Stimulated activated naive CD8-positive, alpha-beta T cell treated with anti-CD3 and anti-CD28 coated beads, Interleukin-15, Interleukin-2, amounts not matched to agents 100 U/mL and 50 U/mL, for 24 hours (primary cell): Measurements from ENCODE around the gene OPCML.
A peak's percentile ranks its signal among the peaks of the same experiment; 100 is the strongest.

Experiments used
- ATAC-seq: fragments of 150-1000 bp; cut with Tn5 transposase; one replicate; pipeline ENCODE4 v1.10.0; 2021
- DNase-seq: peaks from one replicate; pipeline ENCODE4 v3.0.0; 2021

The OPCML gene

GRCh38 chr11:132549001-132549400 is 983.3 kb downstream of the OPCML start:
- DNase-seq (no peak), ATAC-seq (no peak)

- DNase-seq (no peak), ATAC-seq (no peak)
These were observed 988.3 kb downstream of the OPCML start for GRCh38 chr11:132544007-132544406.

DNA sequence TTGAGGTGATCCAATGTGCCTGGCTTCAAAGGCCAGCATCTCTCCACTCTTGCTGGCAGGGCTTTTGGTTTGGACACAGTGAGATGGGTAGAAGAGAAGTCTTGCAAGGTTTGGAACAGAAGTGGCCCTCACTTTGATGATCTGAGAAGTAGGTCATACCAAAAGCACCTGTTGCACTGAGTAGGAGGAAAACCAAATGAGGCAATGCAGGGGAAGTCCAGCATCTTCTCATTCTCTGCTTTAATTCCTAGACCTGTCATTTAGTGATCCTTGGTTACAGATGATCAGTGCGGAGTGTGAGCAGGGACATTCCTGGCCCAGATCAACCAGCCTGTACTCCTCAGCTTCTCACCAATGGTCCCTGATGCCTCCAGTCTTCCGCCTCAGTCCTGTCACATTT is 990.5 kb downstream of the OPCML start:
- DNase-seq (no peak), ATAC-seq (no peak)

GRCh38 chr11:132540581-132540980 is 991.7 kb downstream of the OPCML start:
- no peak for ATAC-seq
- DNase-seq: no peak

GRCh38 chr11:132539590-132540368 is 992.5 kb downstream of the OPCML start:
- ATAC-seq (no peak), DNase-seq (no peak)

DNA sequence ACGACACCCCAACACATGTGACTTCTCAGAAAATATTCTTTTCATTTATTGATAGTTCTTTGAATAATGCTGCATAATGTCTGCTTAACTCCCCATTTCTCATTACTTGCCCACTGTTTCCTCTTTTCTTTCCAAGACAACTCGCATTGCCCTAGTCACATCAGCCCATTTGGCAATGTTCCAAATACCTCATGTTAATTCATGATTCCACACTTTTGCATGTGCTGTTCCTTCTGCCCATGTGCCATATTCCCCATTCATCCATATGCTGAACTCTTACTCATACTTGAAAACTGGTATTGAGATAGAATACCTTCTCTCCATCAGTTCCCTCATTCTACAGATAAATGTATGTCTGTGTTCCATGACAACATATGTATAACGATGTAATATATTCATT is 993.7 kb downstream of the OPCML start:
- ATAC-seq (no peak), DNase-seq (no peak)

- no peak for DNase-seq
These were observed 996.5 kb downstream of the OPCML start for GRCh38 chr11:132535830-132536229.

DNA sequence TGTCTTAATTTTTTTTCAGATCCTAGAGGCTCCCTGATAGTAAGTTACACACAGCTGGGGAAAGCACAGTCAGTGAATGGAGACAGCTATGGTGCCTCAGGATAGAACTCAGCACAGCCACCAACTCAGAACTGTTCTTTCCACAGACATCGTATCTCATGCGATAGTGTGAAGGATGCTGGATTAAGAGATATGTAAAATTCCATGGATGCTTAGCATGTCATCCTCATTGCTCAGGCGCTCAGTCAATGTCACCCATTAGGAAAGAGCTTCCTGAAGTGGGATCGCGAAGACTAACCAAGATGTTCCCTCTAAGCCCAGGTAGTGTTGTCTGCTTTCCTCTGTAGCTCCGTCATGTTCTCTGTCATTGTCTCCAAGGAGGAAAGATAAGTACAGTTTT is 1000.4 kb downstream of the OPCML start:
- ATAC-seq (no peak), DNase-seq (no peak)

More at GRCh38 chr11:132535830-132536229, 996.5 kb downstream of the OPCML start:
- no peak for ATAC-seq

DNA sequence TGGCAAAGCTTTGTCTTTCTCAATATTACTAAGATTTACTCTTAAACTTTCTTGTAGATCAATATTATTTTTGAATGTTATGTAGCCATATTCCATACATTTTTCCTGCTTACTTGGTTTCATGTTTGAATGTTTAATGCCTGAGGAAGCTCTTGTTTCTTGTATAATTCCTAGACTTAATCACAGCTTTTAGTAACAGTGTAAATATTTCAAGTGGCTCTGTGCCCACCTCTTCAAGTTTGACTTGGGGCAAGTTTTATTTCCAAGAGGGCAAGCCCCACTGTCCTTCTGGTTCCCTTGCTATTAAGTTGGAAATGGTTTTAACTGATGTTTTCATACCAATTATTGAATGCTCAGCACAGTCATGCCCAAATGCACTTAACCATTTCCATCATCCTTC is 1004.1 kb downstream of the OPCML start:
- ATAC-seq: no peak
- no peak for DNase-seq

DNA sequence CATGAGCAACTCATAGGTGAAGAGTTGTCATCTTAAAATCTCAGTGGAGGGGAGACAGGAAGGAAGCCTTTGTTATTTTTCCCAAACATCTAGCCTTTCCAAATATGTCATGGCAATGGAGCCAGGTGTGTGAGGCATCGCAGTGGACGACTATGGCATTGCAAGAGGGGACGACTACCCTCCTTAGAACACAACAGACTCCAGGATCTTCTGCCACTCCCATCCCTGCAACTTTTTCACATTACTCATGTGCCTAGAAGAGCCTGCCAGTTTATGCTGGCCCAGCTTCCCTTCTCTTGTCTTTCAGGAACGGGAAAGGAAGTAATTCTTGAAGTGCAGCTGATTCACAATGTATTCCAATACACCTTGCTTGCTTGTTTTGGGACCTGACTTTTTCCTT is 1008.4 kb downstream of the OPCML start:
- DNase-seq: no peak
- ATAC-seq: no peak

DNA sequence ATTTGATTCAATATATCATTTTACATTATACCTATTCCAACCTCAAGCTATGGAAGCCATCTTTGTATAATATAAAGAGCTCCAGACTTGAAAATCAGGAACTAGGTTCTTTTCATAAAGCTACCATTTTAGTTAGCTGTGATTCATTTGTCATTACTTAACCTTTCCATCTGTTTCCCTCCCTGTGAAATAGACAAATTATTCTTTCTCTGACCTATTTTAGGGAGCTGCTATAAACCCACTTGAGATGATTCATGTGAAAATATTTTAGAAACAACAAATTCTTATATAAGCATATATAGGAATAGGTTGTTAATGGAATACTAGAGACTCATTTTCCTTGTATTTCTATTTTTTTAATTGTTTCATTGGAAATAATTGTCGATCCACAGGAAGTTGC is 1012.1 kb downstream of the OPCML start:
- DNase-seq: no peak
- ATAC-seq: no peak

- no peak for ATAC-seq
- DNase-seq: no peak
These were observed 1013.0 kb downstream of the OPCML start for GRCh38 chr11:132519241-132519815.

GRCh38 chr11:132504501-132505041 is 1027.7 kb downstream of the OPCML start:
- ATAC-seq: peak; percentile 19

DNA sequence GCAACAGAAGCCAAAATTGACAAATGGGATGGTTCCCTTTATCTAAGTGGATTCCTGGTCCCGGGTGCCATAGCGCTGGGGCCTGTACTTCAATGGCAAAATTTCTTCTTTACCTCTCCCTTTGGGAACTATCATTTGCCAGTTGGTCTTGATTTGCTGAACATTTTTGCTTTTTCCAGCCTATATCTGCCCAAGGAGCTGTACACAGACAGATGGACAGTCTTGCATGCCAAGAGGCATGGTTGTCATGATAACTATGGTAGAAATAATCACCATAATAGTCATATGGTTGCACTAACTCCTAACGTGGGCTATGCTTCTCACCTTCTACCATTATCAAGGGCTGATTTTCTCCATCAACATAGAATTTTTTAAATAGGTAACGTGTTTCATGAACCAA is 1030.9 kb downstream of the OPCML start:
- ATAC-seq: no peak
- DNase-seq: no peak

More at GRCh38 chr11:132504501-132505041, 1027.7 kb downstream of the OPCML start:
- DNase-seq: no peak

- ATAC-seq: no peak
- DNase-seq: no peak
These were observed 1032.6 kb downstream of the OPCML start for GRCh38 chr11:132499661-132500060.

DNA sequence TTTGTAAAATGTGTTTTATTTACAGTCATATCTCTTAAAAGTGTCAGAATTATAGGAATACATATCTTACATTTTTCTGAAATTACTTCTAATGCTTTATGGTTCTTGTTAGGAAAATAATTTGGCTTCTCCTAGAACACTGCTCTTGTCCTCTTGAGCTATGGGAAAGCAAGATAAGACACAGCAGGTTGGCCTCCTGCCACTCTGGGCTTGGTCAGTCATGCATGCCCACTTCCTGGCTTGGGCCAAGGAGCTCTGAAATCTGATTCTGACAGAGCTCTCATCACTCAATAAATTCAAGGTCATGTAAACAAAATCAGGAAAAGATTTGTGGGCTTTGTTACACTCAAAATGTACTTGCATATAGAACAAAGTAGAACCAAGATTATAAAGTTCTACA is 1036.0 kb downstream of the OPCML start:
- DNase-seq: no peak
- ATAC-seq: no peak

DNA sequence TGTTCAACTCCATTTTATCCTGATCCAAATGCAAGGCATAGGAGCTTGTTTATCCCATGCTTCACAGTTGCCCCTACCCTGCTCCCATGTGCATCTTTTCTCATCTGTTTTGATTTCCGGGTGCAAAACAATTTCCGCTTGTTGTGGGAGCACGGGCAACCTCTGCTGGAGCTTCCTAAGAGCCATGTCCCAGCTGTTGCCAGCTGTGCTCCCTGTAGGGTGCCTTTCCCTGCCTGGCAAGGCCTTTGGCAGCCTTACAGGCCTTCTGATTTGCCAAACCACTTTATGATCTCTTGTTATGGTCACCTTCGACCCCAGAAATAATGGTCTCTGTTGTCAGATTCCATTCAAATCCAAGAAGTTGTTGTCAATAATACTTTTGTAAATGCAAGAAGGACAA is 1038.5 kb downstream of the OPCML start:
- no peak for DNase-seq
- no peak for ATAC-seq

DNA sequence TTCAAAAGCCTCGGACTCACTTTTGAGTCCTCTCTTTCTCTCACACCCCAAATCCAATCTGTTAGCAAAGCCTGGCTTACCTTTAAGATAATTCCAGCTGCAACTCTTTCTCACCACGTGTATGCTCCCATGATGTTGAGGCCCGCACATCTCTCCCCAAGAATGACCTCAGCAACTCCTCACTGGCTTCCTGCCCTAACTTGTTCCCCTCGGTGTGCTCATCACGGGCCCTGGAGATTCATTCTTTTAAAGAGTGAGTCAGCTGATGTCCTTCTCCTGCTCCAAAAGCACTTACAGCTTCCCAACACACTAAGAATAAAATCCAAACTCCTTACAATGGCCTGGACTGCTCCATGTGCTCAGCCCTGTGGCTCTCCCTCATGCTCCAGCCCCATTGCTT is 1041.3 kb downstream of the OPCML start:
- ATAC-seq (no peak), DNase-seq (no peak)

DNA sequence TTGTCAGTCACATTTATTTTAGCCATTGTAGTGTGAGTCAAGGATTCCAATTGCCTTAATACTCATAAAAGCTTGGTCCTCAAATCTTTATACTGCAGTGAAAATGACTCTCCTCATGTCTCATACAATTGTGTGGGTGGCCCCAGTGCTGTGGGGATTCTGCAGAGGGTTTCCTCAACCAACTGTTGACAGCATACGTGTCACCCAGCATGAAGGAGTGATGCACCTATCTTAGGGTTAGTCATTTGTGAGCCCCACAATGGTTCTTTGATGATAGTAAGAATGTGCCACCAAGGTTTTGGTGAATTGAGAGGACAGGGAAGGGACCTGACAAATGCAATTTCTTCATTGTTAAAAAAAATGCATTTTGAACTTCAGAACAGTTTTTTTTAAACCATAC is 1046.2 kb downstream of the OPCML start:
- ATAC-seq: no peak
- DNase-seq: no peak

- ATAC-seq (no peak), DNase-seq (no peak)
These were observed 1057.3 kb downstream of the OPCML start for GRCh38 chr11:132475026-132475425.

DNA sequence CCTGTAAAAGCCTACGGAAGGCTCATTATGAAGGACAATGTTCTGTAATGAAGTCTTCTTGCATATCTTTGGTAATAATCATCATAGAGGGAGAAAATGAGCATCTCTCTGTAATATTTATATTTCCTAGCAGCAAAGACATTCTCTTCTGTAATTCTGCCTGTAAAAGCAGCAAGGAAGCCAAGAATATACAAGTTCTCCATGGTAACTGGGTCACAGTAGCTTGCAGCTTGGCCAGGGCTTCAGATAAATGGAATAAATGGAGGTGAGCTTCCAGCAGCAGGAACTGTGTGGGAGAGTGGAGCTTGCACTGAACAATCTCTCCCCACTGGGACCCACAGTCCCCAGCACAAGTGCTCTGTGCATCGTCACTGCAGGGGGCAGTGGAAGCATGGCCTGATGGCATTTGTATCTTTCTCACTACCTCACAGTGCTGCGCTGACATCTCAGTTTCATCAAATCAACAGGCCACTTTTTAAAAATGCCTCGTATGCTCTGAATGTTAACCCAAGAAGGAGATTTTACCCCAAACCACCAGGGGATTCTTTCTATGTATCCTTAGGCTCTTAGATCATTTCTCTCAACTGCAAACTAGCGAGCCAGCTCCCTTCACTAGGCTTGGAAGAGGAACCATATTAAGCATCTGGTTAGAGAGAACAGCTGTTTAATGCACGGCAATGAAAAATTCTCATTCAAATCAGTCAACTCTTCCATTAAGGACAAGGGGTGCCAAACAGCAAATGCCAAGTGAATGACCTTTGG is 1059.7 kb downstream of the OPCML start:
- no peak for DNase-seq
- no peak for ATAC-seq

GRCh38 chr11:132471466-132471865 is 1060.8 kb downstream of the OPCML start:
- ATAC-seq (no peak), DNase-seq (no peak)

- DNase-seq: no peak
- no peak for ATAC-seq
These were observed 1065.3 kb downstream of the OPCML start for GRCh38 chr11:132466983-132467382.
